MM.1S (cell line): Measurements from ENCODE around the gene PAPSS1.
A peak's percentile ranks its signal among the peaks of the same experiment; 100 is the strongest.

Experiments used
- DNase-seq: peaks from one replicate; pipeline ENCODE4 v3.0.0-alpha.2; 2015
- H2AFZ ChIP-seq: fragments of 300-600 bp; sonication (generic); 2 replicates; pipeline ENCODE4 v1.6.0; 2016; ENCODE audit warnings: antibody characterized with exemption, low read length
- H3F3A ChIP-seq: fragments of 300-600 bp; sonication (generic); 2 replicates; pipeline ENCODE4 v1.6.1; 2016; ENCODE audit warnings: mild to moderate bottlenecking, antibody characterized with exemption, low read length, moderate library complexity, mixed read lengths; ENCODE audit not compliant: insufficient read depth
- H3K27ac ChIP-seq: fragments of 300-600 bp; sonication (generic); 2 replicates; pipeline ENCODE4 v1.5.1; 2016; ENCODE audit warnings: mild to moderate bottlenecking, low read length
- H3K27me3 ChIP-seq: fragments of 300-600 bp; sonication (generic); replicated peaks from 2 replicates; pipeline ENCODE4 v1.6.0; 2016; ENCODE audit warnings: low read length; ENCODE audit not compliant: insufficient read depth
- H3K36me3 ChIP-seq: fragments of 300-600 bp; sonication (generic); replicated peaks from 2 replicates; pipeline ENCODE4 v1.6.1; 2016; ENCODE audit warnings: mild to moderate bottlenecking, low read length, mixed read lengths; ENCODE audit not compliant: insufficient read depth
- H3K4me1 ChIP-seq: fragments of 300-600 bp; sonication (generic); 2 replicates; pipeline ENCODE4 v1.6.1; 2016; ENCODE audit warnings: low read length, mixed read lengths
- H3K4me2 ChIP-seq: fragments of 300-600 bp; sonication (generic); 2 replicates; pipeline ENCODE4 v1.6.0; 2016; ENCODE audit warnings: low read depth, low read length
- H3K4me3 ChIP-seq: fragments of 300-600 bp; sonication (generic); 2 replicates; pipeline ENCODE4 v1.5.1; 2016; ENCODE audit warnings: low read length, mixed read lengths
- H3K79me2 ChIP-seq: fragments of 300-600 bp; sonication (generic); 2 replicates; pipeline ENCODE4 v1.6.1; 2016; ENCODE audit warnings: mixed run types, low read length, mixed read lengths
- H3K9ac ChIP-seq: fragments of 300-600 bp; sonication (generic); 2 replicates; pipeline ENCODE4 v1.6.1; 2016; ENCODE audit warnings: low read length, mixed read lengths
- H3K9me2 ChIP-seq: fragments of 300-600 bp; sonication (generic); replicated peaks from 2 replicates; pipeline ENCODE4 v1.6.1; 2016; ENCODE audit warnings: mild to moderate bottlenecking, low read length, mixed read lengths; ENCODE audit not compliant: insufficient read depth
- H3K9me3 ChIP-seq: fragments of 300-600 bp; sonication (generic); replicated peaks from 2 replicates; pipeline ENCODE4 v1.6.1; 2016; ENCODE audit warnings: mild to moderate bottlenecking, low read length, mixed read lengths; ENCODE audit not compliant: insufficient read depth
- H4K20me1 ChIP-seq: fragments of 300-600 bp; sonication (generic); 2 replicates; pipeline ENCODE4 v1.6.1; 2016; ENCODE audit warnings: mild to moderate bottlenecking, low read length, moderate library complexity, mixed read lengths; ENCODE audit not compliant: insufficient read depth
- CTCF ChIP-seq: fragments of 300-600 bp; sonication (generic); IDR thresholded peaks from 2 replicates; pipeline ENCODE4 v1.5.1; 2016; ENCODE audit warnings: antibody characterized with exemption, low read length, mixed read lengths
- EZH2 ChIP-seq: fragments of 300-600 bp; sonication (generic); optimal IDR thresholded peaks from 2 replicates; pipeline ENCODE3; 2017; ENCODE audit warnings: low read depth, mild to moderate bottlenecking, antibody characterized with exemption, low read length, mixed read lengths
- EZH2phosphoT487 ChIP-seq: fragments of 300-600 bp; sonication (generic); IDR thresholded peaks from 2 replicates; pipeline ENCODE4 v1.6.1; 2018; ENCODE audit warnings: antibody characterized with exemption, low read length

Gene PAPSS1

GRCh38 chr4:107743532-107743931, 23.5 kb upstream of the PAPSS1 start:
- Histone ChIP-seq H3K27me3 (no peaks in the 10 kb centered on the region), H3K4me2 (peak overlapping the region; percentile 53; the same call in 1 of the 2 replicates), H3K36me3 (no peaks in the 10 kb centered on the region), H3F3A (peaks cover 11% of the 10 kb centered on the region), H3K79me2 (no peaks in the 10 kb centered on the region), H3K9me2 (no peaks in the 10 kb centered on the region), H4K20me1 (no peaks in the 10 kb centered on the region), H2AFZ (peak overlapping the region; percentile 37; the same call in 1 of the 2 replicates), H3K4me1 (peaks cover 25% of the 10 kb centered on the region), H3K9ac (no peak overlapping the region), H3K9me3 (no peaks in the 10 kb centered on the region), H3K27ac (no peak overlapping the region), H3K4me3 (no peak overlapping the region; the same call in 1 of the 2 replicates)
- TF ChIP-seq CTCF, result no peak
- TF ChIP-seq EZH2, result no peak
- DNase-seq, result peak; percentile 60

GRCh38 chr4:107742791-107743190, 22.8 kb upstream of the PAPSS1 start:
- H3K27me3 ChIP-seq, result no peaks in the 10 kb centered on the region
- peaks cover 29% of the 10 kb centered on the region for H3K4me1 ChIP-seq
- no peak for DNase-seq
- no peak overlapping the region for H3K9ac ChIP-seq
- no peak overlapping the region for H3K4me2 ChIP-seq
- no peak overlapping the region for H3K4me3 ChIP-seq
- no peak overlapping the region for H3K27ac ChIP-seq
- no peaks in the 10 kb centered on the region for H4K20me1 ChIP-seq
- no peak for TF ChIP-seq CTCF
- TF ChIP-seq EZH2, result no peak
- no peak for TF ChIP-seq EZH2phosphoT487
- no peaks in the 10 kb centered on the region for H3K9me3 ChIP-seq
- H3K79me2 ChIP-seq, result no peaks in the 10 kb centered on the region
- H3K36me3 ChIP-seq, result no peaks in the 10 kb centered on the region
- H3F3A ChIP-seq, result peaks cover 14% of the 10 kb centered on the region
- no peaks in the 10 kb centered on the region for H3K9me2 ChIP-seq
- H2AFZ ChIP-seq, result no peak overlapping the region

GRCh38 chr4:107742196-107742595, 22.2 kb upstream of the PAPSS1 start:
- peaks cover 14% of the 10 kb centered on the region for H3F3A ChIP-seq
- no peaks in the 10 kb centered on the region for H3K27me3 ChIP-seq
- TF ChIP-seq EZH2 (no peak), CTCF (no peak), EZH2phosphoT487 (no peak)
- no peak for DNase-seq
- H3K9me2 ChIP-seq, result no peaks in the 10 kb centered on the region
- H2AFZ ChIP-seq, result no peak overlapping the region
- H3K4me1 ChIP-seq, result peaks cover 29% of the 10 kb centered on the region
- H3K27ac ChIP-seq, result no peak overlapping the region
- H3K4me2 ChIP-seq, result no peak overlapping the region
- H3K9ac ChIP-seq, result no peak overlapping the region
- H3K36me3 ChIP-seq, result no peaks in the 10 kb centered on the region
- no peaks in the 10 kb centered on the region for H3K9me3 ChIP-seq
- H3K79me2 ChIP-seq, result no peaks in the 10 kb centered on the region
- no peaks in the 10 kb centered on the region for H4K20me1 ChIP-seq
- no peak overlapping the region for H3K4me3 ChIP-seq
